Endometrium (tissue), 2 donors: ENCODE measurements around the gene UBE2V1.
"Not testable (repeated sequence)": the region's sequence is repeated elsewhere in the genome, so short reads cannot be mapped to it uniquely, and the experiment has no call there.

Experiments
- FAIRE-seq: peaks from 2 replicates; lab custom pipeline; 2012; peaks lifted over from hg19 to GRCh38; lab: Jason Lieb, UNC
- donor health status: control.
- donor health status: control.

Gene UBE2V1

GRCh38 chr20:50094522-50094921 is 18.4 kb downstream of the UBE2V1 start:
- FAIRE-seq, result no peak

- no peak for FAIRE-seq
Observed at GRCh38 chr20:50093240-50093639, 19.7 kb downstream of the UBE2V1 start.

- FAIRE-seq, result no peak
Observed at GRCh38 chr20:50092436-50092835, 20.5 kb downstream of the UBE2V1 start.

- no peak for FAIRE-seq
Observed at GRCh38 chr20:50089787-50090177, 23.2 kb downstream of the UBE2V1 start.

- FAIRE-seq, result no peak
Observed at GRCh38 chr20:50089140-50089786, 23.7 kb downstream of the UBE2V1 start.

GRCh38 chr20:50088022-50088421 is 24.9 kb downstream of the UBE2V1 start:
- FAIRE-seq, result no peak

- FAIRE-seq, result no peak
Observed at GRCh38 chr20:50085481-50086365, 27.2 kb downstream of the UBE2V1 start.

- no peak for FAIRE-seq
Observed at GRCh38 chr20:50085146-50085480, 27.8 kb downstream of the UBE2V1 start.

GRCh38 chr20:50083034-50083433 is 29.9 kb downstream of the UBE2V1 start:
- FAIRE-seq, result no peak

GRCh38 chr20:50082056-50082455 is 30.9 kb downstream of the UBE2V1 start:
- FAIRE-seq, result not testable (repeated sequence)

- no peak for FAIRE-seq
Observed at GRCh38 chr20:50077818-50078601, 34.9 kb downstream of the UBE2V1 start.

- FAIRE-seq, result no peak
Observed at GRCh38 chr20:50073500-50073899, 39.5 kb downstream of the UBE2V1 start.

GRCh38 chr20:50071039-50071888 is 41.7 kb downstream of the UBE2V1 start:
- no peak for FAIRE-seq

GRCh38 chr20:50070361-50070760 is 42.6 kb downstream of the UBE2V1 start:
- FAIRE-seq, result no peak

GRCh38 chr20:50068041-50068651 is 44.8 kb downstream of the UBE2V1 start:
- no peak for FAIRE-seq

- FAIRE-seq, result no peak
Observed at GRCh38 chr20:50067461-50067860, 45.5 kb downstream of the UBE2V1 start.

- FAIRE-seq, result no peak
Observed at GRCh38 chr20:50067018-50067417, 45.9 kb downstream of the UBE2V1 start.

GRCh38 chr20:50066161-50066834 is 46.7 kb downstream of the UBE2V1 start:
- no peak for FAIRE-seq

GRCh38 chr20:50065325-50065615 is 47.7 kb downstream of the UBE2V1 start:
- FAIRE-seq, result no peak

GRCh38 chr20:50063763-50064162 is 49.2 kb downstream of the UBE2V1 start:
- FAIRE-seq, result not testable (repeated sequence)
